Stimulated activated naive CD8-positive, alpha-beta T cell treated with anti-CD3 and anti-CD28 coated beads, Interleukin-15, amount 100 ng/mL, for 72 hours (primary cell): ENCODE measurements around the gene LEAP2.
A peak's percentile ranks its signal among the peaks of the same experiment; 100 is the strongest.
"Not testable (repeated sequence)": the region's sequence is repeated elsewhere in the genome, so short reads cannot be mapped to it uniquely, and the experiment has no call there.

ENCODE experiments used
- ATAC-seq: fragments of 150-1000 bp; cut with Tn5 transposase; 2 replicates; pipeline ENCODE4 v1.10.0; 2021; ENCODE audit warnings: mild to moderate bottlenecking, moderate library complexity
- DNase-seq, 2 donors: peaks; one replicate each; pipeline ENCODE4 v3.0.0; 2021 to 2022
- H3K27ac Mint-ChIP-seq, 2 donors: one replicate each; pipeline ENCODE4 v1.8.0; 2022; ENCODE audit warnings: mild to moderate bottlenecking in 2 of 2, mixed read lengths in 2 of 2, moderate library complexity in 2 of 2
- H3K27me3 Mint-ChIP-seq: one replicate; pipeline ENCODE4 v1.8.0; 2022; ENCODE audit warnings: mixed read lengths
- H3K4me1 Mint-ChIP-seq: one replicate; pipeline ENCODE4 v1.8.0; 2022; ENCODE audit warnings: mild to moderate bottlenecking, mixed read lengths
- H3K4me3 Mint-ChIP-seq, 2 donors: one replicate each; pipeline ENCODE4 v1.8.0; 2022; ENCODE audit warnings: mild to moderate bottlenecking in 2 of 2, mixed read lengths in 2 of 2, moderate library complexity in 1 of 2
- H3K9me3 Mint-ChIP-seq, 2 donors: one replicate each; pipeline ENCODE4 v1.8.0; 2022; ENCODE audit warnings: mixed read lengths in 2 of 2

The LEAP2 gene

DNA sequence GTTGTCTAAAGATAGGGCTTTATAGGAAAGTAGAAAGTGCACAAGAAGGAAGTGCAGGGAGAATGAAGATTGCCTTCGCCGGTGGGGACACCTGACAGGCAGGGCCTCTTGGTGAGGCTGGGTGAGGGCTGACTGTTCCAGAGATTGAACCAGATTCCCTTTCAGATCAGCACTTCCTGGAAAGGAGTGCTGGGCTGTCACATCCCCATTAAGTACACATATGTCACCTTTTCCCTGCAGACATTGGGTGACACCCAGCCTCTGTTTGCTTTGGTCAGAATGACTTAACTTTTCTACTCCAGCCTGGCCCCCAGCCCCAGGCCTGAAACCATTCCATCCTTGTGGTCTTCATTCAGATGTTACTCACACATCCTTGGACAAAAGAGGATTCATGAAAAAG lies 35.6 kb upstream of the LEAP2 start:
- Mint-ChIP-seq H3K27me3 (peaks cover 4% of the 10 kb centered on the region), H3K4me1 (no peaks in the 10 kb centered on the region), H3K27ac (no peak overlapping the region), H3K9me3 (no peaks in the 10 kb centered on the region), H3K4me3 (no peak overlapping the region)
- no peak for ATAC-seq
- DNase-seq: no peak

DNA sequence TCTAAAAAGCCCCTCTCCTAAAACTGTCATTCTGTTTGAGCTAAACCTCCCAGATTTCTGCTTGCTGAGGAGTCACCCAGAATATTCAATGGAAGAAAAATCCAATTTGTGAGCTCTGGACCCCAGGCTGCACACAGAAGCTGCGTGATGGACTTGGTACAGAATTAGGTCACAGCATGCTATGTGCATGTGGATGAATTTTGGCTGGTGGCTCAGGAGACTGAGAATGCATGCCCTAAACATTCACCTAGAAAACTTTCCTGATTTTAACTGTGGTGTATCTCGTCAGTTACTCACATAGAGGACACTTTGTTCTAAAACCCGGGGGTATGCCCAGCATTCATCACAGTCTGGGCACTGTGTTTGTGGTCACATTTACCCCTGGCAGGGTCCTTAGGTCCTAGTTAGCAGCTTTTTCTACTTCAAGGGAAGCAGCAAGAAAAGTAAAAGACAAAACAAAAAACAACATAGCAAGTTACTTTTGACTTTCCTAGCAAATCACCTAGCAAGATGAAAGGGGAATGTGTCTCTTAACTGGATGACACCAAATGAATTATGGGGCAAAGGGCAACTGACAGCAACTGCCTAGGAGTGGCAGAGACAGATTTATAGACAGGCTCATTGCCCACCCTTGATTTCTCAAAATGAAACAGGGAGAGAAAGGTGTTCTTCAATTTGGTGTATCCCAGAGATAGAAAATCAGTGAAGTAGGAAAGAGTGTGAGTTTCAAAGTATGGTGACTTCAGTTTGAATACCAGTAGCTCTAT lies 34.8 kb upstream of the LEAP2 start:
- Mint-ChIP-seq H3K9me3 (no peaks in the 10 kb centered on the region), H3K27ac (no peak overlapping the region), H3K4me1 (no peaks in the 10 kb centered on the region), H3K4me3 (no peak overlapping the region), H3K27me3 (no peaks in the 10 kb centered on the region)
- DNase-seq (no peak), ATAC-seq (no peak)

- Mint-ChIP-seq H3K27me3 (no peaks in the 10 kb centered on the region), H3K9me3 (no peaks in the 10 kb centered on the region), H3K4me3 (no peak overlapping the region), H3K4me1 (no peaks in the 10 kb centered on the region), H3K27ac (no peak overlapping the region)
- ATAC-seq: no peak
- DNase-seq: no peak
These were observed 33.8 kb upstream of the LEAP2 start for GRCh38 chr5:132839426-132840301.

- Mint-ChIP-seq H3K4me3 (no peak overlapping the region), H3K9me3 (no peaks in the 10 kb centered on the region), H3K4me1 (no peaks in the 10 kb centered on the region), H3K27me3 (no peaks in the 10 kb centered on the region), H3K27ac (no peak overlapping the region)
- no peak for ATAC-seq
- DNase-seq: no peak
These were observed 33.2 kb upstream of the LEAP2 start for GRCh38 chr5:132840313-132840712.

GRCh38 chr5:132840896-132841295 lies 32.6 kb upstream of the LEAP2 start:
- H3K27me3 Mint-ChIP-seq: no peaks in the 10 kb centered on the region
- DNase-seq: no peak
- no peaks in the 10 kb centered on the region for H3K4me1 Mint-ChIP-seq
- no peak overlapping the region for H3K4me3 Mint-ChIP-seq
- peak overlapping the region in 1 of 2 donors; percentile 5 for H3K27ac Mint-ChIP-seq
- no peaks in the 10 kb centered on the region for H3K9me3 Mint-ChIP-seq
- ATAC-seq: no peak

DNA sequence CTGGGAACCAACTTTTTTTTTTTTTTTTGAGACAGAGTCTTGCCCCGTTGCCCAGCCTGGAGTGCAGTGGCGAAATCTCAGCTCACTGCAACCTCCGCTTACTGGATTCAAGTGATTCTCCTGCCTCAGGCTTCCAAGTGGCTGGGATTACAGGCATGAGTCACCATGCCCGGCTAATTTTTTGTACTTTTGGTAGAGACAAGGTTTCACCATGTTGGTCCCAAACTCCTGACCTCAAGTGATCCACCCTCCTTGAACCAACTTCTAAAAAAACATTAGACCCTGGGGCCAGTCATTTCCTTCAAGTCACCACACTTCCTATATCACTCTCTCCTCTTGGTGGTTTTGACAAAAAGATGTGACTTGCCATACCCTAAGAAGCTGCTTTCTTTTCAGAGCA lies 32.2 kb upstream of the LEAP2 start:
- no peak for DNase-seq
- ATAC-seq: peak; percentile 64
- H3K4me3 Mint-ChIP-seq: no peak overlapping the region
- no peaks in the 10 kb centered on the region for H3K27me3 Mint-ChIP-seq
- no peaks in the 10 kb centered on the region for H3K4me1 Mint-ChIP-seq
- no peaks in the 10 kb centered on the region for H3K9me3 Mint-ChIP-seq
- H3K27ac Mint-ChIP-seq: peak overlapping the region in 1 of 2 donors; percentile 55

DNA sequence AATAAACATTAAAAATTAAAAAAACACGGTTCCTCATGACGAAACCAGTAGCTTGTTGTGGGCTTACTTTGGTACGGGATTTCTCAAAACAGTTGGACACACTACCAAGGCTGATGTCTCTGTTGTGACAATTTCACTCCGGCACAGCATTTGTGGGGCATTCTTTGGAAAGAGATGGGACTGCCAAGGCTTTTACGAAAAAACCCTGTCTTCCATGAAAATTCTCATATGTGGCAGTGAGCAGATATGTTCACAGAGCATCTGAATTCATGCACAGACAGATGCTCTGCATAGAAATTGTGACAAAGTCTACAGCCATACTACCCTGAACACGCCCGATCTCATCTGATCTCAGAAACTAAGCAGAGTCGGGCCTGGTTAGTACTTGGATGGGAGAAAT lies 25.2 kb upstream of the LEAP2 start:
- ATAC-seq: no peak
- Mint-ChIP-seq H3K27ac (no peak overlapping the region), H3K4me1 (no peaks in the 10 kb centered on the region), H3K9me3 (no peaks in the 10 kb centered on the region), H3K4me3 (no peak overlapping the region), H3K27me3 (no peaks in the 10 kb centered on the region)
- DNase-seq: no peak

DNA sequence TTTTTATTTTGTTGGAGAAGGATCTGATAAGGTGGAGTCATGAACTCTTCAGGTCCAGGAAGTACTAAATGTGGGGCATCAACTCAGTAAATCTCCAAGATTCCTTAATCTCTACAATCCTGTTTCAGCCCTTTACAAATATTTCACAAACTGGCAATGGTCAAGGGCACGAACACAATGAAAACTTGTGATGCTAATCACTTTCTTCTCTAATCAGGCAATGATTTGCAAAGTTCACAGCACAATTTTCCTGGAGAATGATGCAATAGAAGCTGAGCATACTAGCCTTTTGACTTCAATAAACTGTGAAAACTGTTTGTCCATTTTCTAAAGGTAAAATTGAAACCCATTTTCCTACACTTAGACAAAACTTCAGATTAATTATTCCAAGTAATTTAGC lies 24.1 kb upstream of the LEAP2 start:
- no peak overlapping the region for H3K27ac Mint-ChIP-seq
- H3K9me3 Mint-ChIP-seq: no peaks in the 10 kb centered on the region
- H3K27me3 Mint-ChIP-seq: no peaks in the 10 kb centered on the region
- ATAC-seq: no peak
- H3K4me3 Mint-ChIP-seq: no peak overlapping the region
- DNase-seq: no peak
- no peaks in the 10 kb centered on the region for H3K4me1 Mint-ChIP-seq

DNA sequence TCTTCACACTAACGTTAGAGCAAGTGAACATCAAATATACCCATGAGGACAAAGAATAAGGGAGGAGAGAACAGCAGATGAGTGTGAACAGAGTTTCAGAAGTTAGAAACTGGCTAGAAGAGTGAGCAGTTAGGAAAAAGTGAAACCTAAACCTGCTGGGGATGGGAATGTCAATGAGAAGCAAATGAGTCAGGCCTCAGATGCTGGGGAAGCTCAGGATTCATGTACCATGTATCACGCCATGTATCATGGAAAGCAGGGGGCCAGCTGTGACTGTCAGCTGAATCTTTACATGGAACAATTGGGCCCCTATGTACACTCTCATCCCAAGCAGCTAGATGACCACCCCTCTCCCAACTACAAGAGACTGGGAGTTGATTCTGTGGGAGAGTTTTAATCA lies 23.4 kb upstream of the LEAP2 start:
- H3K4me1 Mint-ChIP-seq: no peaks in the 10 kb centered on the region
- no peak for ATAC-seq
- no peak overlapping the region for H3K27ac Mint-ChIP-seq
- no peak overlapping the region for H3K4me3 Mint-ChIP-seq
- no peak for DNase-seq
- H3K27me3 Mint-ChIP-seq: no peaks in the 10 kb centered on the region
- H3K9me3 Mint-ChIP-seq: no peaks in the 10 kb centered on the region

DNA sequence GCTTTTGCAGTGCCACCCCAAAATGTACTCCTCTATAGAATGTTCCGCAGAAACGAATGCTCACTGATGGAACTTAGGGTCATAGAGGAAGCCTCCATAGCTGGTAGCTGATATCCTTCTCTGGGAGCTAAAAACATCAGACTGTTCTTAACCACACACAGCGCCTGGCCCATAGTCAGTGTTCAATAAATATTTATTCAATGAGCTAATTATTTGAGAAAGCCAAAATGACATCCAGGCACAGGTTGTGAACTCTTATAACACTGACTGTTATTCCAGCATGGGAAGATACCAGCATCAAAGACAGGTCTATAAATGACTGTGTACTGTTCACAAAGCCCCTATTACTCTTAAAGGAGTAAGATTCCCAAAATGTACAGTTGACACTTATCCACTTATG lies 20.1 kb upstream of the LEAP2 start:
- no peak overlapping the region for H3K4me3 Mint-ChIP-seq
- H3K27ac Mint-ChIP-seq: no peak overlapping the region
- no peaks in the 10 kb centered on the region for H3K9me3 Mint-ChIP-seq
- ATAC-seq (no peak), DNase-seq (no peak)
- H3K4me1 Mint-ChIP-seq: no peaks in the 10 kb centered on the region
- H3K27me3 Mint-ChIP-seq: no peaks in the 10 kb centered on the region

DNA sequence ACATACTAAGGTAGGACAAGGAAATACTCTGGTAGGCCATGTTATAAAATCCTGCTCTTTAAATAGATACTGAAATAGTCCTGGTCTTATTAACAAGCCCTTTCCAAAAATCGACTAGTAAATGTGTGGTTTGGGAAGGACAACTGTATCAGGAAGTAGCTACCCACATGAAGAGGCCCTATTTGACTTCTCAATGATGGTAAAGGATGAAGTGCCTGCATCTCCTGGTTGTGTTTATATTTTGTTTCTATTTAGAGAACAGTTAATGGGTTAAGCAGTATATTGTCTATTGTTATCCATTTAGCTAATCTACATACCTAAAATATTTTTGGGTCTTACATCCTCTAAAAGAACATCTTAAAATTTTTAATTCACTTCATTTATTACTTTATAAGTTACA lies 19.7 kb upstream of the LEAP2 start:
- ATAC-seq: no peak

GRCh38 chr5:132854301-132854700 lies 19.2 kb upstream of the LEAP2 start:
- Mint-ChIP-seq H3K4me1 (no peaks in the 10 kb centered on the region), H3K27me3 (no peaks in the 10 kb centered on the region), H3K27ac (no peak overlapping the region), H3K9me3 (no peaks in the 10 kb centered on the region), H3K4me3 (no peak overlapping the region)
- ATAC-seq (no peak), DNase-seq (no peak)

More for the DNA sequence above, 19.7 kb upstream of the LEAP2 start:
- no peak overlapping the region for H3K4me3 Mint-ChIP-seq
- H3K9me3 Mint-ChIP-seq: no peaks in the 10 kb centered on the region
- no peak overlapping the region for H3K27ac Mint-ChIP-seq
- no peak for DNase-seq
- H3K4me1 Mint-ChIP-seq: no peaks in the 10 kb centered on the region
- no peaks in the 10 kb centered on the region for H3K27me3 Mint-ChIP-seq

DNA sequence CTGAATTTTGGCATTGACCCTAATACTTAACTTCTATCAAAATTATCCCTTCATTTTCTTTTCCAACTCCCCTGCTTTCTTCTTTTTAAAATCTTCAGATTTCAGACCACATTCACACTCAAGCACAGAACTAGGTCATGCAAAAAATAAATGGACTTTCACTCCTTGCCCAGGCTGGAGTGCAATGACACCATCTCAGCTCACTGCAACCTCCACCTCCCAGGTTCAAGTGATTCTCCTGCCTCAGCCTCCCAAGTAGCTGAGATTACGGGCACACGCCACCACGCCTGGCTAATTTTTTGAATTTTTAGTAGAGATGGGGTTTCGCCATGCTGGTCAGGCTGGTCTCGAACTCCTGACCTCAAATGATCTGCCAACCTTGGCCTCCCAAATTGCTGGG lies 18.5 kb upstream of the LEAP2 start:
- not testable (repeated sequence) for H3K27ac Mint-ChIP-seq, H3K27me3 Mint-ChIP-seq, ATAC-seq, DNase-seq, H3K9me3 Mint-ChIP-seq, H3K4me1 Mint-ChIP-seq, H3K4me3 Mint-ChIP-seq

GRCh38 chr5:132856011-132856410 lies 17.5 kb upstream of the LEAP2 start:
- Mint-ChIP-seq H3K9me3 (no peaks in the 10 kb centered on the region), H3K4me1 (no peaks in the 10 kb centered on the region), H3K27ac (no peak overlapping the region), H3K27me3 (no peaks in the 10 kb centered on the region), H3K4me3 (no peak overlapping the region)
- no peak for ATAC-seq
- DNase-seq: no peak

- Mint-ChIP-seq H3K9me3 (no peaks in the 10 kb centered on the region), H3K4me3 (no peak overlapping the region), H3K4me1 (no peaks in the 10 kb centered on the region), H3K27ac (no peak overlapping the region), H3K27me3 (no peaks in the 10 kb centered on the region)
- no peak for DNase-seq
- no peak for ATAC-seq
These were observed 13.5 kb upstream of the LEAP2 start for GRCh38 chr5:132859889-132860437.

DNA sequence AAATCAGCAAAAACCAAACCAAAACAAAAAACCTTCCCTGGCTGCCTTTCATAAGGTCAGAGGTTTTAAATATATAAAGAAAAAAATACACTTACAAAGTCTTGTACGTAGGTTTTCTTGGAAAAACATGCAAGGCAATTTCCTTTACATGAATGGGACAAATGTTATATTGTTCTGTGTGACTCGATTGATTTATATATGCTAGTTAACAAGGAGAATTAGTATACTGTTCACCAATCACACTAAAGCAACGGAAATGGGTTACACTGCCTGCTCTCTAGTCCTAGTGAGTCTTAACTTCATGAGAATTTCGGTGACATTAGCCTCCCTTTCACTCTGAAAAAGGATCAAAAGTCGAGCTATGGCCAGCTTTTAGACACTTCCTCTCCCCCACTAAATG lies 12.7 kb upstream of the LEAP2 start:
- peaks cover 7% of the 10 kb centered on the region for H3K4me1 Mint-ChIP-seq
- H3K9me3 Mint-ChIP-seq: no peaks in the 10 kb centered on the region
- no peak overlapping the region for H3K4me3 Mint-ChIP-seq
- no peak for DNase-seq
- no peak overlapping the region for H3K27ac Mint-ChIP-seq
- no peaks in the 10 kb centered on the region for H3K27me3 Mint-ChIP-seq
- no peak for ATAC-seq
